GM18507 (cell line): ENCODE measurements around the gene CXCL12.

Experiments
- DNase-seq: peaks from one replicate; pipeline ENCODE4 v3.0.0; 2011; ENCODE audit warnings: low read depth; ENCODE audit not compliant: insufficient read length; ENCODE audit errors: extremely low spot score
- FAIRE-seq: peaks from 2 replicates; lab custom pipeline; 2011; peaks lifted over from hg19 to GRCh38; lab: Jason Lieb, UNC

The CXCL12 gene

GRCh38 chr10:44388641-44389040, 3.7 kb upstream of the CXCL12 start:
- DNase-seq (no peak), FAIRE-seq (no peak)

GRCh38 chr10:44387853-44388251, 3.0 kb upstream of the CXCL12 start:
- FAIRE-seq (no peak), DNase-seq (no peak)

DNA sequence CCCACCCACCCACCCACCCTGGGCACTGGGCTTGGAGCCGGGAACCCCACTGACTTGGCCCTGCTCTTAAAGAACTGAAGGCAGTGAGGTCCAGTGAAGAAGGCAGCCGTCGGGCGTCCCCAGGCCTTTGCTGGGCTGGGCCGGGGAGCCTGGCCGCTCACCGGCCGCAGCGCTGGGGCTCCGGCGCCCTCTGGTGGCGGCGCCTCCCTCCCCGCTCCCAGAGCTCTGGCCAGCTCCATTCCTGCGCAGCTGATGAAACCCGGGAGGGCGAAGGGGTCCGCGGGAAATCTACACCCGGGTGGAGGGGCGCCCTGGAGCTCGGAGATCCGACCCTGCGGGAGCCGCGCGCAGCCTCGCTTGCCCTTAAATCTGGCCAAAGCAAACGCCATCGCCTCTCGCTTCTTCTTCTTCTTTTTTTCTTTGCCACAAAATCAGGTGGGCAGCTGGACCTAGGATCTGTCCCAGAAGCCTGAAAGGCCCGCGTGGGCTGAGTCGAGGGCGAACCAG, 1.7 kb upstream of the CXCL12 start:
- FAIRE-seq (peak; percentile 9), DNase-seq (peak; percentile 64)

DNA sequence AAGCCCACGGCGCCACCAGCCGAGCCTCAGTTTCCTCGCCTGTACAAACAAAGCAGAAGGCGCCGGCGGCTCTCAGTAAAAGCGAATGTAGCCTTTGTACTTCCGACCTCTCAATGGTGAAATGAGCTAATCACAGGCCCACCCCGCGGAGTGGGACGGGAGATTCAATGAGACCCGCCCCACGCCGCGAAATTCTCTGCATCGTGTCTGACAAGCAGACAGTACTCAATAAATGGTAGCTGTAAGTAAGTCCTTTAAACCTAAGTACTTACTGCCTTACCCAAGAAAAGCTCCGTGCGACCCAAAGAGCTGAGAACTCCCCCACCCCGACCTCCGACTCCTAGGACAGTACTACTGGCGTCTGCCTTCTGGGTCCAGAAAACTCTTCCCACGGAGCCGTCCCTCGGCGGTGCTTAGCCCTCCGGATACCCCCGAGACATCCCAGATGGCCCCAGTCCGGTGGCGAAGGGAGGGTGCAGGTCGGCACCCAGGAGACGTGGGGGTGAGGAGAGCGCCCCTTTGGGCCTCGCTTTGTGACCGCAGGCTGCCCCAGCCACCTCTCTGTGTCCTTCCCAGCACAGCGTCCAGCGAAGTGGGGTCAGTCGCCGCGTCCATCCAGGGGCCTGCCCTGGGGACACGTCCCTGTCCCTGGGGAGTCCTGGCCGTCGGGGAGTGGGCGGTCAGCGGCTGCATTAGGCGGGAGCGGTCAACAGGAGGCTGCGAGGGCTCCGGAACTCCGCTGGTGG, 972 bp upstream of the CXCL12 start:
- DNase-seq = no peak
- FAIRE-seq = no peak

DNA sequence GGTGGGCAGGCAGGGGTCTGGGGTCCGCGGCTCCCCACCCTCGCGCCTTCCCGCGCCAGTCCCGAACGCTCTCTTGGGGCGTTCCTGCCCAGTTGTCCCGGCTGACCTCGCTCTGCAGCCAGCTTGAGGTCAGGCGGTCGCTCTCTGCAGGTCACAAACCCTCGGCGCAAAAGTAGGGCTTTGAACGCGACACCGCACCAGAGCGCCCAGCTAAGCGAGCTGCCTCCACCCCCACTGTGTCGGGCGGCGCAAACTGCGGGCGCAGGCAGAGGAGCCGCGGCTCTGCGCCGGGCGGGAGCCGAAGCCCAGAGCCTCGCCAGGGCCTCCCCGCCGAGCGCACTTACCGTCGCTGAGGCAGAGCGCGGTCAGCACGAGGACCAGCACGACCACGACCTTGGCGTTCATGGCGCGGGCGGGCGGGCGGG, 284 bp downstream of the CXCL12 start:
- DNase-seq (no peak), FAIRE-seq (no peak)

GRCh38 chr10:44383749-44384600, 922 bp downstream of the CXCL12 start:
- no peak for FAIRE-seq
- DNase-seq = no peak

- FAIRE-seq (no peak), DNase-seq (no peak)
These were observed 1.7 kb downstream of the CXCL12 start for GRCh38 chr10:44382981-44383748.

GRCh38 chr10:44382131-44382858, 2.6 kb downstream of the CXCL12 start:
- DNase-seq = no peak
- no peak for FAIRE-seq

- FAIRE-seq = no peak
These were observed 3.9 kb downstream of the CXCL12 start for GRCh38 chr10:44380829-44381600.

GRCh38 chr10:44379907-44380306, 5.0 kb downstream of the CXCL12 start:
- DNase-seq (no peak), FAIRE-seq (no peak)

More at GRCh38 chr10:44380829-44381600, 3.9 kb downstream of the CXCL12 start:
- DNase-seq = no peak

DNA sequence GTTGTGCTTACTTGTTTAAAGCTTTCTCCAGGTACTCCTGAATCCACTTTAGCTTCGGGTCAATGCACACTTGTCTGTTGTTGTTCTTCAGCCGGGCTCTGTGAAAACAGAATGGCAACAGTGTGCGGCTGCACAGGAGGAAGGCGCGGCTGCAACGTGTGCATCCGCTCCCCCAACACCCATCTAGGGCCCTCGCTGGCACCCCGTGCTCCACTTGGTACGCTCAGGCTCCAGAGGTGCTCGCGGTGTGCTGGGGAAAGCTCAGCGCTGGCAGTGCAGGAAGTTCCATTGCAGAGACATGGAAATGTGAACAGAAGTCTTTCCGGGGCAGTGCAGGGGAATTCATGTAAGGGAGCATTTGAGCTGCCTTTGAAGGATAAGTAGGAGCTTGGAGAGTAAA, 6.3 kb downstream of the CXCL12 start:
- no peak for DNase-seq
- no peak for FAIRE-seq

- FAIRE-seq (no peak), DNase-seq (no peak)
These were observed 7.1 kb downstream of the CXCL12 start for GRCh38 chr10:44377651-44378310.

DNA sequence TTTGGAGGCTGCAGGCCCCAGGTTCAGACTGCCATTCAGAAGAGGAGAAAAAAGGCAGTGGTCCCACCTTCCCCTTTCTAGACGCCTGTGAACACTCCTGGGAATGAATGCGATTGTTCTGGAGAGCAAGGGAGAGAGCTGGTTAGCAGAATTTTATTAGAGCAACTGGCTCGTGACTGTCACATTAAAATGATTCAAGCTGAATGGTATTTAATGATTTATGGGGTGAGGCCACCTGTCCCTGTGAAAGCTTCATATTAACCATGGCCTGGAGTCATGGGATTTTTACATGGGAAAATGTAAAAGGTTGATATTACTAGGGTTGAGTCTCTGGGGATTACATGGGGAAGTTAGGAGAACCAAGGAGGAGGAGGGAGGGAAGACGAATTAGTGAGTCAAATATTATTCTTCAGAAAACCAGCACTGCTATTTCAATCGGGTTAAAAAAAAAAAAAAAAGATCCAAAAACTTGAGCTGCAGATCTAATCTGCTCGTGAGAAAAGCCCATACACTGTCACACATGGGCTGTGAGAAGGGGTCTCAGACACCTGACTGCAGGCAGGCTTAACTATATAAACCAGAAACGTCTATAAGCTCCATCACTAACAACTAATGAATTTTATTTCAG, 8.3 kb downstream of the CXCL12 start:
- DNase-seq (no peak), FAIRE-seq (no peak)

DNA sequence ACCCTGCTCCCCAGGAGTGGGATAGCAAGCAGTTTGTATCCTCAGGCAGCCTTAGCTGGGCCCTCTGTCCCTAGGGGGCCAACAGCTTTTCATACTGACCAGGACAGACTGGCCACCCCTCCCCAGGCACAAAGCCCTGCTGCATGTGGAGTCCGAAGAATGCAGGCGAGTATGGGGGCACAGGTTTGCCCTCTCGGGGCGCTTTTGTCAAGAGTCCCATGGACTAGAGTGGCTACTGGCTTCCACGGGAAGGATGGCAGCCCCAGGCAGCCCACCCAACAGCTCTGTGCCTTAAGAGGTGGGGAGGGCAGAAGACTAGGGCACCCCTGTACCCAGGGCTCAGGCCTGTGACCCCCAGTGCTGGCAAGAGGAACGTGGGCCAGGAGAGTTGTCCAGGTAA, 10.7 kb downstream of the CXCL12 start:
- FAIRE-seq (no peak), DNase-seq (no peak)

- DNase-seq = no peak
- no peak for FAIRE-seq
These were observed 11.4 kb downstream of the CXCL12 start for GRCh38 chr10:44373341-44373995.

DNA sequence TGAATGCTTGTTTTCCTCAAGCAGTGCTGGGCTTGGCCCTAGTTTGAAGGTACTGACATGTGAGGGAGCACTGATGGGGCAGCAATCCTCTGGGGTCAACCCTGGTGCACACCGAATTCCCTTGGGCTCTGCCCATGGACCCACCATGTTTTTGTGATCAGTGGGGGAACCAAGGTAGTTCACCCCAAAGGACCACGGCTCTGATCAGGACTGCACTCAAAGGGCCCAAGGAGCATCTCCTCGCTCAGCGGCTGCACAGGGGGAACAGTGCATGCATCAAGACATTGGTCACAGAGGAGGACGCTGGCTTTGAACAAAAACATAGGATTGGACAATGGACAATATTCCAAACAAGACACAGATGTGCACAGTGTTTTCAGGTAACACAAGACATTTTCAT, 12.7 kb downstream of the CXCL12 start:
- DNase-seq (no peak), FAIRE-seq (no peak)

DNA sequence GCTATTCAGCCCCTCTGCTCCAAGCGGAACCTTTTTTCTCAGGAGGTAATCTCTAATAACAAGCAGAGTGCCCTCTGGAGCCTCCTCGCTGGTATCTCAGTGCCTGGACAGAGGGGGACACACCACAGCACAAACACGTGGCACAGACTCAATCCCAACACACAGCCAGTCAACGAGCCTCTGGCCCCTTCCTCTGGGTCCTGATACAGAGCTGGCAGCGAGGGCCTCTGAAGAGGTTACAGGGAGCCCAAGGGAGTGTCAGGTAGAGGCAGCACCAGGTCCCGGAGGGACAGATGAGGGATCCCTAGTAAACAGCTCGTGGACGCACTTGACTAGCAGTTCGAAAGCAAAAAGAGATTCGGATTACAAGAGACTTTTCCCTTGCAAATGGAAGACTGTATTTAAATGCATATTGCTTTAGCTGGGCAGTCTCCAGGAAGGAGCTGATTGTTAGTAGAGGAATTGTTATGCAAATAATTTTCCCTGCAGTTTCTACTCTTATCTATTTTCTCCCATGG, 14.1 kb downstream of the CXCL12 start:
- no peak for DNase-seq
- FAIRE-seq = no peak
